GM21390 (cell line): ENCODE data around the gene CASD1.

Experiments
- ATAC-seq: cut with Tn5 transposase; IDR thresholded peaks from one replicate; pipeline ENCODE4 v1.9.1; 2021; ENCODE audit not compliant: unreplicated experiment

CASD1 gene

GRCh38 chr7:94509264-94509886, at the start of gene CASD1:
TSS of gene CASD1 (plus strand) at chr7:94509809. CDS start at chr7:94510085, 276 bp downstream.
- ATAC-seq, result peak; percentile 62

- ATAC-seq, result no peak
These were observed 43.1 kb upstream of the CASD1 start for GRCh38 chr7:94466516-94466915.

- no peak for ATAC-seq
These were observed 38.0 kb upstream of the CASD1 start for GRCh38 chr7:94471604-94472003.

- peak; percentile 65 for ATAC-seq
These were observed 37.0 kb upstream of the CASD1 start for GRCh38 chr7:94472608-94473007.

GRCh38 chr7:94476251-94476840, 33.3 kb upstream of the CASD1 start:
- ATAC-seq, result no peak

GRCh38 chr7:94477878-94478277, 31.7 kb upstream of the CASD1 start:
- no peak for ATAC-seq

- no peak for ATAC-seq
These were observed 30.9 kb upstream of the CASD1 start for GRCh38 chr7:94478648-94479214.

- no peak for ATAC-seq
These were observed 28.3 kb upstream of the CASD1 start for GRCh38 chr7:94481279-94481678.

- no peak for ATAC-seq
These were observed 26.8 kb upstream of the CASD1 start for GRCh38 chr7:94482796-94483195.

- no peak for ATAC-seq
These were observed 25.8 kb upstream of the CASD1 start for GRCh38 chr7:94483843-94484242.

- ATAC-seq, result no peak
These were observed 23.4 kb upstream of the CASD1 start for GRCh38 chr7:94486216-94486615.

- ATAC-seq, result no peak
These were observed 18.2 kb upstream of the CASD1 start for GRCh38 chr7:94491410-94491809.

- peak; percentile 99 for ATAC-seq
These were observed 17.0 kb upstream of the CASD1 start for GRCh38 chr7:94492601-94493000.

- ATAC-seq, result no peak
These were observed 11.5 kb upstream of the CASD1 start for GRCh38 chr7:94497874-94498670.

GRCh38 chr7:94498918-94499317, 10.7 kb upstream of the CASD1 start:
- no peak for ATAC-seq

GRCh38 chr7:94507462-94507861, 2.1 kb upstream of the CASD1 start:
- no peak for ATAC-seq

GRCh38 chr7:94507962-94508361, 1.6 kb upstream of the CASD1 start:
- ATAC-seq, result no peak

GRCh38 chr7:94509887-94510581, 425 bp downstream of the CASD1 start:
- peak; percentile 74 for ATAC-seq

GRCh38 chr7:94510582-94511496, 1.2 kb downstream of the CASD1 start:
- peak; percentile 21 for ATAC-seq

- ATAC-seq, result no peak
These were observed 2.1 kb downstream of the CASD1 start for GRCh38 chr7:94511718-94512117.
